Activated CD8-positive, alpha-beta T cell treated with anti-CD3 and anti-CD28 coated beads for 36 hours (primary cell): ENCODE data around the gene GFOD1. TPM values are rescaled to one million over a fixed set of nuclear protein-coding genes. Genes with fewer than 3 reads are reported as not detected.

Experiments used
- ATAC-seq: fragments of 200-7000 bp; cut with Tn5 transposase; one replicate; pipeline ENCODE4 v1.10.0; 2021; ENCODE audit warnings: mild to moderate bottlenecking, moderate library complexity
- CTCF ChIA-PET: fragments of 350-600 bp; sonication (Branson Sonifier 250); formaldehyde crosslinking; loops from one replicate; lab custom pipeline; 2021; ENCODE audit warnings: antibody characterized with exemption; lab: Charles Lee
- POLR2A ChIA-PET: fragments of 350-600 bp; sonication (Branson Sonifier 250); formaldehyde crosslinking; loops from one replicate; lab custom pipeline; 2021; ENCODE audit warnings: antibody characterized with exemption; lab: Charles Lee
- DNase-seq: peaks from one replicate; pipeline ENCODE4 v3.0.0-alpha.2; 2020
- H3K27ac Mint-ChIP-seq: one replicate; pipeline ENCODE4 v1.8.0; 2021; ENCODE audit warnings: mild to moderate bottlenecking, mixed read lengths
- H3K27me3 Mint-ChIP-seq: one replicate; pipeline ENCODE4 v1.8.0; 2021; ENCODE audit warnings: mixed read lengths
- H3K36me3 Mint-ChIP-seq: one replicate; pipeline ENCODE4 v1.8.0; 2021; ENCODE audit warnings: low read depth, mixed read lengths
- H3K4me1 Mint-ChIP-seq: one replicate; pipeline ENCODE4 v1.8.0; 2021; ENCODE audit warnings: low read depth, mixed read lengths
- H3K4me3 Mint-ChIP-seq: one replicate; pipeline ENCODE4 v1.8.0; 2021; ENCODE audit warnings: mild to moderate bottlenecking, moderate library complexity, mixed read lengths
- H3K9me3 Mint-ChIP-seq: one replicate; pipeline ENCODE4 v1.8.0; 2021; ENCODE audit warnings: mixed read lengths
- intact Hi-C: fragments of 100-400 bp; cut with micrococcal nuclease; formaldehyde crosslinking; loops from one replicate; pipeline ENCODE4 v1.10.0; 2022
- total RNA-seq, 2 experiments: library from RNA; stranded (reverse); gene quantifications; one replicate each; pipeline ENCODE4 v1.2.3, GENCODE V29; 2021
- TF ChIP-seq, protein P1 (sequence below): fragments of 200-600 bp; IDR thresholded peaks from one replicate; pipeline ENCODE4 v1.8.0; 2022; ENCODE audit warnings: antibody characterized with exemption, mild to moderate bottlenecking

Gene GFOD1
- total RNA-seq, 2 experiments from 2014 or later, result 12.3 to 12.9 TPM

DNA sequence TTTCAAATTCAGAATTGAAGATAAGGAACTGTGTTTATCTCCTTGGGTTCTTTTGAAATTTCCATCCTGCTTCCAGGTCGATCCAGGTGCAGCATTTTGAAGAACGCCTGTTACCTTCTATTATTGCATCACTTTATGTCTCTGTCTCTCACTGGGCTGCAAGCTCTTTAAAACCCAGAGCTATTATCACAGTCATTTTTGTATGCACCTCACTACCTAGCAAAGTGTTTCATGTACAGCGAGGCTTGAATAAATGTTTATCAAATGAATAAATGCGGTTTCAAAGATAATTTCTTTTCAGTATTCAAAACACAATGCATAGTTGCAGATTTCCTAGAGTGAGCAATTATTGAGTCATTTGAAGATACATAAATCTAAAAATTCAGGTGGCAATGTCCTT lies 34.2 kb downstream of the GFOD1 start:
- DNase-seq, result no peak
- H3K27me3 Mint-ChIP-seq, result no peaks in the 10 kb centered on the region
- H3K9me3 Mint-ChIP-seq, result peaks cover 5% of the 10 kb centered on the region
- TF ChIP-seq, protein P1, sequence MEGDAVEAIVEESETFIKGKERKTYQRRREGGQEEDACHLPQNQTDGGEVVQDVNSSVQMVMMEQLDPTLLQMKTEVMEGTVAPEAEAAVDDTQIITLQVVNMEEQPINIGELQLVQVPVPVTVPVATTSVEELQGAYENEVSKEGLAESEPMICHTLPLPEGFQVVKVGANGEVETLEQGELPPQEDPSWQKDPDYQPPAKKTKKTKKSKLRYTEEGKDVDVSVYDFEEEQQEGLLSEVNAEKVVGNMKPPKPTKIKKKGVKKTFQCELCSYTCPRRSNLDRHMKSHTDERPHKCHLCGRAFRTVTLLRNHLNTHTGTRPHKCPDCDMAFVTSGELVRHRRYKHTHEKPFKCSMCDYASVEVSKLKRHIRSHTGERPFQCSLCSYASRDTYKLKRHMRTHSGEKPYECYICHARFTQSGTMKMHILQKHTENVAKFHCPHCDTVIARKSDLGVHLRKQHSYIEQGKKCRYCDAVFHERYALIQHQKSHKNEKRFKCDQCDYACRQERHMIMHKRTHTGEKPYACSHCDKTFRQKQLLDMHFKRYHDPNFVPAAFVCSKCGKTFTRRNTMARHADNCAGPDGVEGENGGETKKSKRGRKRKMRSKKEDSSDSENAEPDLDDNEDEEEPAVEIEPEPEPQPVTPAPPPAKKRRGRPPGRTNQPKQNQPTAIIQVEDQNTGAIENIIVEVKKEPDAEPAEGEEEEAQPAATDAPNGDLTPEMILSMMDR, result no peak
- H3K4me3 Mint-ChIP-seq, result no peak overlapping the region
- intact Hi-C loops, result no loop called here
- peak overlapping the region; percentile 44 for H3K27ac Mint-ChIP-seq
- no peak for ATAC-seq
- ChIA-PET POLR2A (interaction anchor here (1.3 to 4.6 kb wide), 5 partner anchors 9 to 125 kb away, joined by 3 to 29 read pairs (median 7); partner anchors contain the start of genes GFOD1, SIRT5 and TBC1D7), CTCF (interaction anchor here (0.8 to 2.2 kb wide), 4 partner anchors 10 to 26 kb away, joined by 3 to 13 read pairs (median 5); no protein-coding TSS in a partner anchor)
- H3K36me3 Mint-ChIP-seq, result peaks cover 28% of the 10 kb centered on the region
- peaks cover 69% of the 10 kb centered on the region for H3K4me1 Mint-ChIP-seq

DNA sequence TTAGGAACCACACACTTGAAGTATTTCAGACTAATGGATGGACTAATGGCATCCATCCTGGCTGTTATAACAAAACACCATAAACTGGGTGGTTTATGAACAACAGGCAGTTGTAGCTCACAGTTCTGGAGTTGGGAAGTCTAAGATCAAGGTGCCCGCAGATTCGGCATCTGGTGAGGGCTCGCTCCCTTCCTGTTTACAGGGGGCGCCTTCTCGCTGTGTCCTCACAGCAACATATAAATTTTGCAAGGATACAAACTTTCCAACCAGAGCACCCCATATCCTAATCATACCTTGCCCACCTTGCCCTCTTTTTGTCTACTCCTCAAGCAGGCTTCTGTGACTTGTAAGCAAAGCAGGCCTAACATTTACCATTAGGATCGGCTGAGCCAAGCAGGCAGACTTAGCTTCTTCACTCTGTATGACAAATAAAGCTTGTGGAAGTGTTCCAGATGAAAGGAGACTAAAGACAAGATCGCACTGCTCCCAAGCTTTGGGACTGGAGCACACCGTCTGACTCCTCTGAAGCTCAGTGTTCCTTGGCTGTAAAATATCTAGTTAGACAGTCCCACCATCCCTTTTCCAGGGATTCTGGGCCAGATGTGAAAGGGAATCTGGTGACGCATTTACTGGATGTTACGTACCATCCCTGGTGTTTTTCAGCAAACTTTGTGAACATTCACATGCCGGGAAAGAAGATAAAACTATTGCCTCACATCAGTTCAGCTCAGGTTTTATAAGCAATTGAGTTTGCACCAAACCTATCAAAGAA lies 34.9 kb downstream of the GFOD1 start:
- Mint-ChIP-seq H3K36me3 (peaks cover 26% of the 10 kb centered on the region), H3K4me3 (no peak overlapping the region), H3K27me3 (no peaks in the 10 kb centered on the region), H3K4me1 (peaks cover 70% of the 10 kb centered on the region), H3K9me3 (peaks cover 5% of the 10 kb centered on the region), H3K27ac (no peak overlapping the region)
- intact Hi-C loops, result no loop called here
- DNase-seq (no peak), ATAC-seq (no peak)
- ChIA-PET POLR2A (interaction anchor here (1.3 to 1.4 kb wide), 2 partner anchors 17 to 124 kb away, joined by 4 to 7 read pairs; partner anchors contain the start of gene TBC1D7), CTCF (interaction anchor here (0.8 to 2.2 kb wide), 2 partner anchors 10 to 20 kb away, joined by 3 to 7 read pairs; no protein-coding TSS in a partner anchor)
- TF ChIP-seq, protein P1, result no peak

DNA sequence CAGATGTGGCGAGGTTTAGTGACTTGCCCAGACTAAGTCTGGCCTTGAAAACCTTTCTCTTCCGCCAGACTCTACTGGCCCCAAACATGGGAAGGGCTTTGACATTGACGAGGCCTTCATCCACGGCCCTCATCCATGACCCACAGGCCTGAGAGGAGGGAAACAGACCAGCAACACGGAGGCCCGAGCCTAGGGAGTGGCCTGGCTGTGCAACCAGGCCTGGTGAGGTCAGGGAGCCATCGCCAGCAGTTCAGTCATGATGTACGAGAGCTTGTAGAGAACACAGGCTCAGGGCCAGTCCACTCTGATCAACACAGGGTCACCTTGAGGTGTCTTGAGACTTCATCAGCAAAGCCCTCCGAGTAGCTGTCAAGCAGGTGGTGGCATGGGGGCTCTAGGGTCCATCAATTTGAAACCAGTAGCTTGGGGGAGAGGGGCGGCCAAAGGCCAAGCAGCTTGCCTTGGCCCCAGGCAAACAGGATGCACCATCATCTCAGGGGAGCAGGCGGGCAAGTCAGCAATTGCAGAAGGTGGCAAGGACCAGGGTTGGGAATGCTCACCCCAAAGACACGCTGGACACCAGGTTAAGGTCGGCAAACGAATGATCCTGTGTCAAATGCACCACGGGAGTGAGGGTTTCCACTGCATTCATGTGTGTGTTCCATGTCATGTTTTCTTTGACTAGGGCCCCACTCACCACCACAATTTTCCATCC lies 36.1 kb downstream of the GFOD1 start:
- Mint-ChIP-seq H3K9me3 (peaks cover 5% of the 10 kb centered on the region), H3K4me3 (no peak overlapping the region), H3K4me1 (peaks cover 59% of the 10 kb centered on the region), H3K27me3 (no peaks in the 10 kb centered on the region), H3K27ac (no peak overlapping the region), H3K36me3 (peaks cover 26% of the 10 kb centered on the region)
- CTCF ChIA-PET, result interaction anchor here (2.2 kb wide), 1 partner anchor 19 kb away, joined by 7 read pairs; no protein-coding TSS in a partner anchor
- TF ChIP-seq, protein P1, result no peak
- ATAC-seq (no peak), DNase-seq (no peak)
- POLR2A ChIA-PET, result interaction anchor here (0.6 to 1.7 kb wide), 2 partner anchors 18 kb away, joined by 3 to 5 read pairs; no protein-coding TSS in a partner anchor
- intact Hi-C loops, result no loop called here

DNA sequence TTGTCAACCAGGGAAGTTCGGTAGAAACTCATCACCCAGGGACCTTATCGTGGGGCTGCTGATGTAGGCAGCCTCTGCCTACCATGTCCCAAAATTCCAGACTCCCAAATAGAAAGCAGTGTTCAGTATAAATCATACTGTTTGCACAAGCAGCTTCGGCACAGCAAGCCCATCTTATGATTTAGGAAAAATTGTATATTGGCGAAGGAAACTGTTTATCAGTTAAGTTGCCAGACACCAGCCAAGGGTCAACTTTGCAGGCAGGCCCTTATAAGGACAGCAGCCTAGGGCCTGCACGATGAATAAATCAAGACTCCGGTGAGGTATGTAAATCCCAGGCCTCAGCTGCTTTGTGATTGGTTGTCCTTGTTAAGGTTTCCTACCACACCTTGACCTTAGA lies 36.8 kb downstream of the GFOD1 start:
- H3K36me3 Mint-ChIP-seq, result peaks cover 26% of the 10 kb centered on the region
- no peaks in the 10 kb centered on the region for H3K27me3 Mint-ChIP-seq
- DNase-seq (no peak), ATAC-seq (no peak)
- CTCF ChIA-PET, result interaction anchor here (1.0 kb wide), 1 partner anchor 22 kb away, joined by 3 read pairs; no protein-coding TSS in a partner anchor
- peaks cover 57% of the 10 kb centered on the region for H3K4me1 Mint-ChIP-seq
- POLR2A ChIA-PET, result interaction anchor here (1.7 kb wide), 1 partner anchor 18 kb away, joined by 5 read pairs; no protein-coding TSS in a partner anchor
- no peak overlapping the region for H3K4me3 Mint-ChIP-seq
- no peak overlapping the region for H3K27ac Mint-ChIP-seq
- intact Hi-C loops, result no loop called here
- peaks cover 5% of the 10 kb centered on the region for H3K9me3 Mint-ChIP-seq
- TF ChIP-seq, protein P1, result no peak
